ENCODE data around the gene CALCA.

DNA sequence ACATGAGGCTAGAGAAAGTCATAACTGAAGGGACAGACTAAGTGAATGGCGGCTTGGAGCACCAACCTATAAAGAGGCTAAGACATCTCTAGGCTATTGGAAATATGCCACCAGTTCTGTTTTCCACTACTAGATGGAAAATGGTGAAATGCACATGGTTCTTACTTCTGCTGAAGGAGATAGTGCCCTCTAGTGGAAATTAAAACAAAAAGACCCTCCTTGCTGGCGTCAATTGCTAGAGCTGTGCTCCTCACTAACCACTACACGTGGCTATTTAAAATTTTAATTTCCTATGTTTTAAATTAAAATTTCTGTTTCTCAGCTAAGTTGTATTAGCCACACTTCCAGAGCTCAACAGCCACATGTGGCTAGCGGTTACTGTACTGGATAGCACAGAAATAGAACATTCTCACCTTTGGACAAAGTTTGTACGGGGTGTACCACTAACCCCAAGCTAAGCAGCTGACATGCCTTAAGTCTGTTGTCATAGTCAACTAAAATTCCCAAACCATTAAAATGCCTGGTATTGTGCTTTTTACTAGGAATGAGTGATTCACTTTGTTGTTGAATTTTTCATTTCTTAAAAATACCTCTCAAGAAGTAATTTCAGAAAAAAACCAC lies 34.1 kb upstream of the CALCA start:
- no peak for TF ChIP-seq EZH2 (IDR thresholded peaks at IDR 0.05; ENCODE audit: insufficient read depth, poor library complexity, severe bottlenecking)
- no peak for TF ChIP-seq EZH2phosphoT487 (IDR thresholded peaks at IDR 0.05; ENCODE audit: insufficient read depth, low read depth)

Measured in GM23248 (cell line).